NCI-H187 treated with DMSO at 0.1 percent for 48 hours (cell line): Measurements from ENCODE around the gene HOXC12.

Source experiments
- DNase-seq: peaks from one replicate; lab custom pipeline; 2025; lab: John Stamatoyannopoulos, UW

The HOXC12 gene

GRCh38 chr12:53983950-53984572, 29.4 kb downstream of the HOXC12 start:
- no peak for DNase-seq

DNA sequence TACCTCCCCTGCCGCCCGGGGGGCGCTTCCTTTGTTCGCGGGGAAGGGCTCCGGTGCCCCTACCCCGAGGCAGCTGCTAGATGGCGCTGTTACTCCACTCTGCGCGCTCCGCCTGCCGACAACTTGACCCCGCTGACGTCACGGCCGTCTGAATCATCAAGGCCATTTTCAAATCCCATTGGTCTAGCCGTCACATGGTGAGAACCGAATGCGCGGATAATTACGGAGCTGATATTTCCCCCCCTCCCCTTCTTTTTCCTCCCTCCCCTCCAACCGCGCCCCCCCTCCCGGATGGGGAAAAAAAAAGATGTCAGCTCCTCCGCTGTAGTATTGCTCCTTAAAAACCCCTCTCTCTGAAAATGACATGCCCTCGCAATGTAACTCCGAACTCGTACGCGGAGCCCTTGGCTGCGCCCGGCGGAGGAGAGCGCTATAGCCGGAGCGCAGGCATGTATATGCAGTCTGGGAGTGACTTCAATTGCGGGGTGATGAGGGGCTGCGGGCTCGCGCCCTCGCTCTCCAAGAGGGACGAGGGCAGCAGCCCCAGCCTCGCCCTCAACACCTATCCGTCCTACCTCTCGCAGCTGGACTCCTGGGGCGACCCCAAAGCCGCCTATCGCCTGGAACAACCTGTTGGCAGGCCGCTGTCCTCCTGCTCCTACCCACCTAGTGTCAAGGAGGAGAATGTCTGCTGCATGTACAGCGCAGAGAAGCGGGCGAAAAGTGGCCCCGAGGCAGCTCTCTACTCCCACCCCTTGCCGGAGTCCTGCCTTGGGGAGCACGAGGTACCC, 30.4 kb downstream of the HOXC12 start, which contains the start of gene HOXC10:
TSS of gene HOXC10 (plus strand) at position 246 of the 791 bp plus-strand sequence. CDS start at position 360, 114 bp downstream.
- peak; percentile 94 for DNase-seq

GRCh38 chr12:53985692-53985993, 30.9 kb downstream of the HOXC12 start:
- DNase-seq: no peak

DNA sequence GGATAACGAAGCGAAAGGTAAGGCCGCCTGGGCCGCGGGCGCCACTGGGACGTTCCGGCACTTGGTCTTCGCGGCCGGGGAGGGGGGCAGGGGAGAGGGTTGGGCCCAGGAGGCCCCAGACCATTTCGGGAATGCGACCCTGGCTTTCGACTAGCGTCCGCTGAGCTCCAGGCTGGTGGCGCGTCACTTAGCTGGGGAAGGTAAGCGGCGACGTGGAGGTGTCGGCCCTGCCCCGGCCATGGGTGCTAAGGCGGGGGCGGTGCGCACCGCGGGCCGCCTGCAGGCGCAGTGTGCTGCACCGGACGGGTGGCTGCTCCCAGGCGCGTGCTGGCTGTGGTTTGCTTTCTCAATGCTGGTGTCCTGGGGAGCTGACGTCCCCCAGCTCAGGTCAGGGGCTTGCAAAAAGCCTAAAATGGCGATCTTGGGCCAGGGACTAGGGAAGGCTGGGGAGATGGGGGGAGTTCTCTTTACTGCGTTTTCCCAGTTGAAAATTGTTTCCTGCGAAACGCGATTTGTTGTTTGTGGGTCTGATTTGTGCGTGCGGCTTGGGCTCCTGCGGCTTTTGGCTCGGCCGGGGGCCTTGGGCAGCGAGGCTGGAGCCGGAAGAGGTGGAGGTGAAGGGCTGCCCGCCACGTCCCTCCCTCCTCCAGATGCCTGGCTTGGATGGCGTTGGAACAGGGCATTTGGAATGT, 31.4 kb downstream of the HOXC12 start:
- DNase-seq: no peak

DNA sequence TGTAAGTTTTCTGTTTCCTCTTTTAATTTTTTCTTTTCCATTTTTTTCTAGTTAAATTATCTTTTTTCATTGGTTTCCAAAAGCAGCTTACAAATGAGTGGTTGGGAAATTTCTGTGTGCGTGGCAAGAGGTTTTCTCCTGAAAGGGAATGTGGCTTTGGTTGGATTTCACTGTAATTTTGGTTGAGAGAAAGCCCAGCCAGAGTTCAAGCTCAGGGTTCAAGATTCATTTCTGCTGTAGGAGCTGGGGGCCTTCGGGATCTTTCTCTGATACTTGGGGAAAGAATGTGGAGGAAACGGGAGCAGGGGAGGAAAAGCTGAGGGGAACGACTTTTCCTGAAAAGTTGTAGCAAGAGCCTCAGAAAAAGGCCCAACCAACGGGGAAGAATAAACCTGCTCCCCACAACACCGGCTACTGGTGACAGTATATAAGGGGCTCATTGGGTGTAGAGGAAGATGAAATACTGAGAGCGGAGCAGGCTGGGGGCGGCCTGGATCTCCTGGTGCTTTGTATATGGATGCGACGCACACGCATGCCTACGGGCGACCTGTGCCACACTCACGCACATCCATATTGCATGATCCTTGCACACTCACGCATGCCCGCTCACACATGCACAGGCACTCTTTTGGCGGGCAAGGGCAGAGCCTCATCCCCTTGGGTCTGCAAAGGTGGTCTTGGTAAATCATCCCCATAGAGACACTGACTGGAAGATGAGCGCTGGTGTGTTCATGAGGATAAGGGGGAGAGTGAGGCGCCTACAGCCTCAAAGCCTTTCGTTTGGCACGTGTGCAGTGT, 32.2 kb downstream of the HOXC12 start:
- DNase-seq: no peak

- no peak for DNase-seq
Measured at GRCh38 chr12:53987787-53988230, 33.1 kb downstream of the HOXC12 start.

DNA sequence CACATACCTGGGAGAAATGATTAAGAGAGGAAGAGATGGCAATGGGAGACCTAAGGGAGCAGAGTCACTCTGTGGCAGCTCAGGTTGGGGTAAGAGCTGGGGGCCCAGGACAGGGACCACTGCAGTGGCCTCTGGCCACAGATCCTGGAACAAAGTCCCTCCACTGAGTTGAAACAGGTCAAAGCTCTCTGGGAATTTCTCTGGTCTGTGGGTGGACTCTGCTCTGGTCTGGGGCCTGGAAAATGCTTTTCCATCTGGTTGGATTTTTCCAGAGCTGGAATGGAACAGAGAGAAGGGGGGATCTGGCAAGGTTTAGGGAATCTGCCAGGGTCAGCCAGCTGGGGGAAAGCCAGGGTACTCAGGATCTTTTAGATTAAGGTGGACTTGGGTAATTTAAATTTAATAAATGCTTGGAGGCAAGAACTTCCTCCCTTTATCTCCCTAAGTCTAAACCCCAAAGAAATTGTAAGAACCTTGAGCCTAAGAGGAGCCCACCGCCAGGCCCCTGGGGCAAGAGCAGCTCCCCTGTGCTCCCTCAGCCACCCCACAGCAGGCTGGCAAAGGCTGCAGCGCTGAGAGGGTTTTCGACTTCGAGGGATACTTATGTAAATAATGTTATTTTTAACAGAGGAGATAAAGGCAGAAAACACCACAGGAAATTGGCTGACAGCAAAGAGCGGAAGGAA, 34.0 kb downstream of the HOXC12 start:
- DNase-seq: no peak

DNA sequence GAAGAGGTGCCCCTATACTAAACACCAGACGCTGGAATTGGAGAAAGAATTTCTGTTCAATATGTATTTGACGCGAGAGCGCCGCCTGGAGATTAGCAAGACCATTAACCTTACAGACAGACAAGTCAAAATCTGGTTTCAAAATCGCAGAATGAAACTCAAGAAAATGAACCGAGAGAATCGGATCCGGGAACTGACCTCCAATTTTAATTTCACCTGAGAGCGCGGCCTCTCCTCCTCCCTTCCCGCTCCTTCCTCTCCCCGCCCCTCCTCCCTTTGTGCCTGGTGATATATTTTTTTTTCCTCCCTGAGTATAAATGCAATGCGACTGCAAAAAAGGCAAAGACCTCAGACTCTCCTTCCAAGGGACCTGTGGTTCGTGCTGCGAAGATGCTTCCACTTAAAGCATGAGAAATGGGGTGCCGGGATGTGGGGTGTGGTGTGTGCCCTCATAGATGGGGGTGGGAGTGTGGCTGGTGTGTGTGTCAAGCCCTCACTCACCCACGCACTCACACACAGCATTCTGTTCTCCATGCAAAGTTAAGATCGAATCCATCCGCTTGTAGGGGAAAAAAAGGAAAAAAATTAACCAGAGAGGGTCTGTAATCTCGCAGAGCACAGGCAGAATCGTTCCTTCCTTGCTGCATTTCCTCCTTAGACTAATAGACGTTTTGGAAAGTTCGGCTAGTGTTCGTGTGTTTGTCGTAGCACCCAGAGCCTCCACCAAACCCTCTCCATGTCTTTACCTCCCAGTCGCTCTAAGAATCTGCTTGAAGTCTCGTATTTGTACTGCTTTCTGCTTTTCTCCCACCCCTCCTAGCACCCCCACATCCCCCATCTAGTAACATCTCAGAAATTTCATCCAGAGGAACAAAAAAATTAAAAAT, 34.8 kb downstream of the HOXC12 start:
- peak; percentile 58 for DNase-seq

DNA sequence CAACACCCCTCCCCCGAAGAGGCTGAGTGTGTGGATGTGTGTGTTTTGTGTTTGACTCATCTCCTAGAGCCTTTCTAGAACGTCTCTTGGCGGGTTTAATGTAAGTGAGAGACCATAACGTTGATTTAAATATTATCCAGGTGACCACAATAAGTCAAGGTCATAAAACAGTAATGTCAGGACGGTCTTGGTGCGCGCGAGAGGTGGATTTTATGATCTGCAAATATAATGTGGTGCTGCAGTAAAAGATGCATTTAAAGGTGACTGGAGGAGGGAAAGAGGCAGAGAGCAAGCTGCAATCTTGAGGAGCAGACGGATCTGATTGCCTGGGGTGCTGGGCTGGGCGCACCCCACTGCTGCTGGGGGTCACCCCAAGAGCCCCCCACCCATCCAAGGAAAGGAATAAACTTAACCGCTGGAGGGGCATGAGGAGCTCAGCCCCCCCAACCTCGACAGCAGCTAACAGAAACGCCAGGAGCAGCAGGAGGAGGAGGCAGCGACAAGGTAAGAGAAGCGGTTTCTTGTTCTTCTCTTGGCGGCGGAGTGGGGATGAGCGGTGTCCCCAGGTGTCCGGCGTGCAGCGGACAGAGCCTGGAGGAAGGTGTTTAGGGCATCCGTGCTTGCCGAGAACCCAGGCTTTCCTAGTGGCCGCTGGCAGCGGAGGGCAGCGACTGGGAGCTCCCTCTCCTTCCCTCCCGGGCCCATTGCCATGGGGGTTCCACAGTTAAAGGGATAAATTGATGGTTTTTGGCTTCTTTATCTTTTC, 35.8 kb downstream of the HOXC12 start:
- DNase-seq: peak; percentile 80

DNA sequence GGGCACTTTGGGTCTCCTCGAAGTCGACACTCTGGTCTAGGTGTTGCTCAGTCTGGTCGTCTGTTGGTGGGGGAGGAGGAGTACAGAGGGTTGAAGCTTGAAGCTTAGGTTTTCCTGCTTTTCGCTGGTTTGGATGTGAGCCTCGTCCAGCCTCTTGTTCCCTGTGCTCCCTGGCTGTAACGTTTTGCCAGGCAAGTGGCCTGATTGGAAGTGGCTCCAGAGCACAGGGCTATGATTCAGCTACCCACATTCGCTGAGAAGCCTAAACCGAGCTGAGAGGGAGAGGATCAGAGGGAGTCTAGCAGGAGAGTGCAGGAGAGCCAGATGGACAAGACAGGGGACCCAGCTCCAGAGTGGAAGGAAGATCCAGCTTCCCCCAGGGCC, 36.4 kb downstream of the HOXC12 start:
- DNase-seq: no peak

GRCh38 chr12:53992377-53992889, 37.7 kb downstream of the HOXC12 start:
- no peak for DNase-seq

- no peak for DNase-seq
Measured at GRCh38 chr12:53993162-53994008, 38.7 kb downstream of the HOXC12 start.

DNA sequence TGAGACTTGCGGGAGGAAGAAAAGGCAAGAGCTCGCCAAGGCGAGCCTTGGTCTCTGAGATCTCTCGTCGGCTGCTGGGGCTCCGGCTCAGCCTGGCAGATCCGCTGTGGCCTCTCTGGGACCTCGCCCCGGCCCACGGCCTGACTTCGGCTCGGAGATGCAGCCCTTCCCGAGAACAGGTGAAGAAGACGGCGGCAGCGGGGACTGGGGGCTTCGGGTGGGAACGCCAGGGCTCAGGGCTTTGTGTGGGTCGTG, 39.2 kb downstream of the HOXC12 start:
- DNase-seq: no peak

GRCh38 chr12:53994264-53995001, 39.7 kb downstream of the HOXC12 start:
- DNase-seq: no peak

- DNase-seq: no peak
Measured at GRCh38 chr12:53995002-53995377, 40.3 kb downstream of the HOXC12 start.

GRCh38 chr12:53995378-53996239, 40.9 kb downstream of the HOXC12 start:
- DNase-seq: no peak
